Urinary bladder (tissue), 4 donors: ENCODE data around the gene ZNF738. TPM values are rescaled to one million over a fixed set of nuclear protein-coding genes. Genes with fewer than 3 reads are reported as not detected.
"Not testable (repeated sequence)": the region's sequence is repeated elsewhere in the genome, so short reads cannot be mapped to it uniquely, and the experiment has no call there.

Source experiments
- DNase-seq: peaks from one replicate; pipeline ENCODE4 v3.0.0-alpha.2; 2015; ENCODE audit errors: extremely low spot score
- H3K27ac ChIP-seq: one replicate; pipeline ENCODE4 v1.5.1; 2013; ENCODE audit warnings: low read depth, mild to moderate bottlenecking, moderate library complexity
- H3K36me3 ChIP-seq: one replicate; pipeline ENCODE4 v1.6.1; 2013; ENCODE audit warnings: mild to moderate bottlenecking, moderate library complexity; ENCODE audit not compliant: insufficient read depth
- H3K4me1 ChIP-seq: one replicate; pipeline ENCODE4 v1.6.1; 2013; ENCODE audit warnings: mild to moderate bottlenecking, moderate library complexity; ENCODE audit not compliant: insufficient read depth
- H3K4me3 ChIP-seq: one replicate; pipeline ENCODE4 v1.5.1; 2013; ENCODE audit warnings: low read depth, low read length
- WGBS: extraction: QIAGEN DNeasy Blood & Tissue Kit; methylation state at CpG from one replicate; pipeline ENCODE4 v1.1.7; 2013; 5-methylcytosine and 5-hydroxymethylcytosine counted together
- polyA plus RNA-seq: library from polyadenylated mRNA; stranded (reverse); fragments of 200-250 nt; gene quantifications from one replicate; pipeline ENCODE4 v1.2.3, GENCODE V29; 2013
- total RNA-seq: library from RNA; depleted of rRNA; stranded (reverse); fragments of >200 nt; gene quantifications from one replicate; pipeline ENCODE4 v1.2.3, GENCODE V29; 2014
- donor health status: healthy with polysubstance abuse.
- donor health status: healthy.

The ZNF738 gene
- total RNA-seq (18.7 TPM), polyA plus RNA-seq (5.2 TPM)

- peak; percentile 94 for DNase-seq
- Histone ChIP-seq H3K4me3 (peak within 1 kb of the TSS; percentile 64), H3K36me3 (no peaks in the 10 kb centered on the region), H3K27ac (peak within 1 kb of the TSS; percentile 40), H3K4me1 (no peaks in the 10 kb centered on the region)
- under 1% methylated on average over 36 of the region's 36 CpGs for whole genome bisulfite sequencing
Observed at GRCh38 chr19:21358768-21359451, at the start of gene ZNF738. Gene ZNF738, plus strand, starts transcription at chr19:21359000. Its CDS starts 141 bp downstream, at chr19:21359141.

DNA sequence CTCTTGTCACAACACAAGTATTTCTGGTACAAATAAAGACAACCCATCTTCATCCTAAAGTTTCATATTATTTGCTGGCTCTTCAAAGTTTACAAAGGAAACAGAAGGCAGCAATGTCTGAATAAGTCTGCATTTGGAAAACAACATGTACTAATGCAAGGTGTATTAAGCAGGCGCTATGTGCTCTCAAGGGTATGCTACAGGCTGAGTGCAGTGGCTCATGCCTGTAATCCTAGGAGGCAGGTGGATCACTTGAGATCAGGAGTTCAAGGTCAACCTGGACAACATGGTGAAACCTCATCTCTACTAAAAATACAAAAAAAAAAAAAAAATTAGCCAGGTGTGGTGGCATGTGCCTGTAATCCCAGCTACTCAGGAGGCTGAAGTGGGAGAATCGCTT, 46.0 kb upstream of the ZNF738 start:
- H3K4me1 ChIP-seq, H3K4me3 ChIP-seq, H3K36me3 ChIP-seq, H3K27ac ChIP-seq, DNase-seq: not testable (repeated sequence)
- 99% methylated on average over 2 of the region's 2 CpGs for WGBS

DNA sequence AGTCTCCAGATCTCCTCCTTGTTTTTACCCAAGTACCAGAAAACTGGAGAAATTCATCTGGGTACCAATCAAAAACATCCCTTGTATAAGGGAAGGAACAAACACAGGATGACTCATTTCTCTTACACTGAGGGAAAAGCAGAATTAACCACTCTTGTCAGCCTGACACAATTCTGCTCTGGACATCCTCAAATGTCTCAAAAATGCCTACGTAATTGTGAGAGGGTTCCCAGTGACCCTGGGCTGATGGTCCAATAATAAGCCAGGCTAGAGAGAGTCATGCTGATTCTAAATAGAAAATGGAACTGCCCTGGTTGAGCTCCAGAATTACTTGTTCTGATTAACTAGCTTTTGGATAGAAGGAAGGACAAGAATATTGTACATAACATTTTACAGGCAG, 44.1 kb upstream of the ZNF738 start:
- DNase-seq = no peak
- Histone ChIP-seq H3K4me1 (no peaks in the 10 kb centered on the region), H3K27ac (no peak overlapping the region), H3K4me3 (no peak overlapping the region), H3K36me3 (no peaks in the 10 kb centered on the region)
- 53% methylated on average over 1 of the region's 1 CpG for WGBS

GRCh38 chr19:21317821-21318220, 41.0 kb upstream of the ZNF738 start:
- Histone ChIP-seq H3K36me3 (no peaks in the 10 kb centered on the region), H3K4me3 (no peak overlapping the region), H3K27ac (no peak overlapping the region), H3K4me1 (no peaks in the 10 kb centered on the region)
- DNase-seq = no peak
- 50% methylated on average over 1 of the region's 1 CpG for WGBS

DNA sequence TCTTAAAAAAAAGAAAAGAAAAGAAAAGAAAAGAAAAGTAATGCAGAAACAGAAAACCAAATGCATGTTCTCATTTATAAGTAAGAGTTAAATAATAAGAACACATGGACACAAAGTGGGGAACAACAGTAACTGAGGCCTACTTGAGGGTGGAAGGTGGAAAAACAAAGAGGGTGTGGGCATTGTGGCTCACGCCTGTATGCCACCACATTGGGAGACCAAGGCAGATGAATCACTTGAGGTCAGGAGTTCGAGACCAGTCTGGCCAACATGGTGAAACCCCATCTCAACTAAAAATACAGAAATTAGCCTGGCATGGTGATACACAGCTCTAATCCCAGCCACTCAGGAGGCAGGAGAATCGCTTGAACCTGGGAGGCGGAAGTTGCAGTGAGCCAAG, 37.7 kb upstream of the ZNF738 start:
- WGBS = 92% methylated on average over 4 of the region's 4 CpGs
- no peak for DNase-seq
- Histone ChIP-seq H3K36me3 (no peaks in the 10 kb centered on the region), H3K27ac (no peak overlapping the region), H3K4me1 (no peaks in the 10 kb centered on the region), H3K4me3 (no peak overlapping the region)

- H3K27ac ChIP-seq = no peak overlapping the region
Observed at GRCh38 chr19:21321996-21322395, 36.8 kb upstream of the ZNF738 start.

GRCh38 chr19:21322528-21322927, 36.3 kb upstream of the ZNF738 start:
- no peak for DNase-seq
- no peak overlapping the region for H3K27ac ChIP-seq
- WGBS = 80% methylated on average over 8 of the region's 8 CpGs
- no peaks in the 10 kb centered on the region for H3K4me1 ChIP-seq
- H3K4me3 ChIP-seq = no peak overlapping the region
- H3K36me3 ChIP-seq = no peaks in the 10 kb centered on the region

More at GRCh38 chr19:21321996-21322395, 36.8 kb upstream of the ZNF738 start:
- Histone ChIP-seq H3K36me3 (no peaks in the 10 kb centered on the region), H3K4me1 (no peaks in the 10 kb centered on the region), H3K4me3 (no peak overlapping the region)
- WGBS = 80% methylated on average over 4 of the region's 4 CpGs
- DNase-seq = no peak

GRCh38 chr19:21323000-21323399, 35.8 kb upstream of the ZNF738 start:
- Histone ChIP-seq H3K4me1 (no peaks in the 10 kb centered on the region), H3K36me3 (no peaks in the 10 kb centered on the region), H3K27ac (no peak overlapping the region), H3K4me3 (no peak overlapping the region)
- WGBS = 76% methylated on average over 2 of the region's 2 CpGs
- no peak for DNase-seq

DNA sequence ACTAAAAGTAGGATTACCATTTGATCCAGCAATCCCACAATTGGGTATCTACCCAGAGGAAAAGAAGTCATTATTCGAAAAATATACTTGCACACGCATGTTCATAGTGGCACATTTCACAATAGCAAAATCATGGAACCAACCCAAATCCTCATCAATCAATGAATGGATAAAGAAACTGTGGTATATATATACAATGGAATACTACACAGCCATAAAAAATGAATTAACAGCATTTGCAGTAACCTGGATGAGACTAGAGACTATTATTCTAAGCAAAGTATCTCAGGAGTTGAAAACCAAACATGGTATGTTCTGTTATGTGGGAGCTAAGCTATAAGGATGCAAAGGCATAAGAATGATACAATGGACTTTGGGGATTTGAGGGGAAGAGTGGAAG, 32.6 kb upstream of the ZNF738 start:
- H3K36me3 ChIP-seq = no peaks in the 10 kb centered on the region
- WGBS = 98% methylated on average over 2 of the region's 2 CpGs
- no peaks in the 10 kb centered on the region for H3K4me1 ChIP-seq
- no peak overlapping the region for H3K4me3 ChIP-seq
- H3K27ac ChIP-seq = no peak overlapping the region
- DNase-seq = no peak

DNA sequence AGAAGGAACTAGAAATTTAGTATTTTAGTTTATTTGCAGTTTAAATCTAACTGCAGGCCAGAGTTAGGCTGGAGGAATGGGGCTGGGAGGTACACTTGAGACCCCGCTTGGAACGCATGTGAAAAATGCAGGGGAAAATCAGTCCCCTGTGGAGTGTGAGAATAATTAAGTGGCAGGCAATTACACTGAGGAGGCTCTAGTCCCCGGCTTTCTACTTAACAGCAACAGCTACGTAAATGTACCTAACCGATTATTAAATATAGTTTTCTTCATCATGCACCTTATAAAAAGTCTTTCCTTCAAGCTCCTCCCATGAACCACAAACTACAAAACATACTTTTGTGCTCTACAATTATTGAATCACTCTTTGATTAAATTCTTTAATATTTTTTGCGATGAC, 30.4 kb upstream of the ZNF738 start:
- Histone ChIP-seq H3K36me3 (no peaks in the 10 kb centered on the region), H3K4me1 (no peaks in the 10 kb centered on the region), H3K4me3 (peak overlapping the region; percentile 77), H3K27ac (peak overlapping the region; percentile 97)
- 6% methylated on average over 6 of the region's 6 CpGs for WGBS
- DNase-seq = no peak

DNA sequence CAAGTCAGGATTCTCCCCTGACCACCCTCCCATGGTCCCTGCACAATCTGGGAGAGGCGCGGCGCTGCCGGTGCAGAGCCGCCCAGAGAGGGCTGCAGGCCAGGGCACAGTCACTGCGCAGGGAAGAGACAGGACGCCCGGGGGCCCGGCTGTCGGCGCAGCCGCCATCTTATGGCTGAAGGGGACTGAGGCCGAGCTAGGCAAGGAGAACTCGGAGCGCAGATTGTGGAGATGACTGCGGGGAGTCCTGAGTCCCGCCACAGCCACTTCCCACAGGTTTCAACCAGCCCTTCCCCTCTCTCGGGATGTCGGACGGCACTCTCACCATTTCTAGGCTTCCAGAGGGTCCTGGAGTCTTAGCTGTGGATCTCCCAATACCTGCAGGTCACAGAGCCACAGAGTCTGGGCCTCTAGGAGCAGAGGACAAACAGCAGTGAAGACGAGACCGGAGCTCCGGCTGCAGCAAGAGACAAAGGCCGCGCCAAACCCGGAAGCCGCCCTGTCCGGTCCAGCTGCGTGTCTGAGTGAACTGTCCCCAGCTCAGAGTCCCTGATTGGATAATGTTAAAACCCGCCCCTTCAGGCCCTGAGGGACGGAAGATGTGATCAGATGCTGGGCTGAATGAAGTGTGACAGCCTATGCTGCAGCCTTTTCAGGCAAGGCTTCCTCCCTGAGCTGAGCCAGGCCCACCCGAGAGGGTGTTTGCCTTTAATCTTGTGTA, 29.8 kb upstream of the ZNF738 start, which contains the start of gene ZNF708:
Gene ZNF708, minus strand, starts transcription at position 526 of the 721 bp plus-strand sequence. Its CDS starts 198 bp downstream, at position 328.
- peak within 1 kb of the TSS; percentile 97 for H3K27ac ChIP-seq
- peak; percentile 83 for DNase-seq
- WGBS = under 1% methylated on average over 32 of the region's 32 CpGs
- H3K4me1 ChIP-seq = no peaks in the 10 kb centered on the region
- no peaks in the 10 kb centered on the region for H3K36me3 ChIP-seq
- H3K4me3 ChIP-seq = peak within 1 kb of the TSS; percentile 77

DNA sequence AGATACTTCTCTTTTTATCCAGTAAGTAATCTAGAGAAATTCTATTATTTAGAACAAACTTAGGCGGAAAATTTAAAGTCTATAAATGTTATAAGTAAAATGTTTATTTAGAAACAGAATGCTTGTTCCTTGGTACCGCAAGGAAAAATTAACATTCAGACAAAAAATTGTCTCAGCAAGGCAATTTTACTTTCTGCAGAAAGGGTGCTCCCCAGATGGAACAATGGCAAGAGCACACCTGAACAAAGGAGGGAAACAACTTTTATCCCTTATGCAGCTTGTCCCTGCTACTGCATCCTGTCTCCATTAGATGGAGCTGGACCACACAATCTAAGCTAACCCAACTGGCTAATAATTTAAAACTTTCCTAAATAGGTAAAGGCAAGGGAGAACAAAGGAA, 23.1 kb upstream of the ZNF738 start:
- DNase-seq = no peak
- no peak overlapping the region for H3K4me3 ChIP-seq
- no peaks in the 10 kb centered on the region for H3K36me3 ChIP-seq
- no peaks in the 10 kb centered on the region for H3K4me1 ChIP-seq
- 94% methylated on average over 2 of the region's 2 CpGs for WGBS
- no peak overlapping the region for H3K27ac ChIP-seq

GRCh38 chr19:21344841-21345240, 14.0 kb upstream of the ZNF738 start:
- H3K4me3 ChIP-seq, H3K27ac ChIP-seq, H3K4me1 ChIP-seq, DNase-seq, H3K36me3 ChIP-seq: not testable (repeated sequence)
- WGBS = 91% methylated on average over 2 of the region's 2 CpGs

DNA sequence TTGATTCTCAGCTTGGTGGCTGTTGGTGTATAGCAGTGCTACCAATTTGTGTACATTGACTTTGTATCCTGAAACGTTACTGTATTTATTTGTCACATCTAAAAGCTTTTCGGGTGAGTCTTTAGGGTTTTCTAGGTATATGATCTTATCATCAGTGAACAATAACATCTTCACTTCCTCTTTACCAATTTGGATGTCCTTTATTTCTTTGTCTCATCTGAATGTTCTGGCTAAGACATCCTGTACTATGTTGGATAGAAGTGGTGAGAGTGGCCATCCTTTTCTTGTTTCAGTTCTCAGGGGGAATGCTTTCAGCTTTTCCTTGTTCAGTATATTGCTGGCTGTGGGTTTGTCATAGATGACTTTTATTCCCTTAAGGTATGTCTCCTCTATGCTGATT, 6.0 kb upstream of the ZNF738 start:
- no peaks in the 10 kb centered on the region for H3K4me1 ChIP-seq
- H3K27ac ChIP-seq = no peak overlapping the region
- H3K4me3 ChIP-seq = no peak overlapping the region
- no peaks in the 10 kb centered on the region for H3K36me3 ChIP-seq
- DNase-seq = no peak
- WGBS = 72% methylated on average over 2 of the region's 2 CpGs
